Fibroblast of lung (primary cell): ENCODE measurements around the gene DSTN.

Experiments used
- CTCF ChIP-seq, 2 donors: IDR thresholded peaks in 1 of 2; conservative IDR thresholded peaks in 1 of 2; 1 replicate in 1 of 2; 2 replicates in 1 of 2; pipeline ENCODE4 v1.5.1; 2011 to 2012; ENCODE audit warnings: low read length in 2 of 2, control low read depth in 1 of 2, inconsistent platforms in 1 of 2, low read depth in 1 of 2, mild to moderate bottlenecking in 1 of 2
- EZH2 ChIP-seq: IDR thresholded peaks from 2 replicates; pipeline ENCODE4 v1.5.1; 2012; ENCODE audit warnings: low read length, control low read depth, mild to moderate bottlenecking; ENCODE audit errors: missing control alignments

- TF ChIP-seq EZH2 (no peak), CTCF (conservative IDR thresholded peaks at IDR 0.05 in 1 of 2, IDR thresholded peaks at IDR 0.05 in 1 of 2; ENCODE audit: low read depth in 1 of 2, low read length in 2 of 2) (no peak)
These were observed 75.8 kb downstream of the DSTN start for GRCh38 chr20:17645546-17646208.
